AG08395 (cell line): ENCODE data around the gene B4GALT2.

Experiments
- DNase-seq: peaks from one replicate; pipeline ENCODE4 v3.0.0; 2012; ENCODE audit warnings: mixed read lengths, low spot score

B4GALT2 gene

GRCh38 chr1:43946236-43947060, 32.6 kb upstream of the B4GALT2 start, which contains the start of gene IPO13:
Gene IPO13 (plus strand): TSS chr1:43946950. CDS start chr1:43947601, 651 bp downstream.
- peak; percentile 98 for DNase-seq

GRCh38 chr1:43947061-43947873, 31.7 kb upstream of the B4GALT2 start:
- DNase-seq, result no peak

- DNase-seq, result no peak
These were observed 31.1 kb upstream of the B4GALT2 start for GRCh38 chr1:43947874-43948437.

GRCh38 chr1:43949678-43950077, 29.3 kb upstream of the B4GALT2 start:
- DNase-seq, result no peak

GRCh38 chr1:43951021-43951985, 27.7 kb upstream of the B4GALT2 start:
- no peak for DNase-seq

- DNase-seq, result no peak
These were observed 26.2 kb upstream of the B4GALT2 start for GRCh38 chr1:43952731-43953346.

- no peak for DNase-seq
These were observed 25.6 kb upstream of the B4GALT2 start for GRCh38 chr1:43953361-43953760.

- DNase-seq, result no peak
These were observed 25.0 kb upstream of the B4GALT2 start for GRCh38 chr1:43954036-43954435.

GRCh38 chr1:43956234-43956633, 22.8 kb upstream of the B4GALT2 start:
- DNase-seq, result no peak

- DNase-seq, result no peak
These were observed 21.5 kb upstream of the B4GALT2 start for GRCh38 chr1:43957407-43958040.

GRCh38 chr1:43958351-43959255, 20.4 kb upstream of the B4GALT2 start:
- DNase-seq, result no peak

- no peak for DNase-seq
These were observed 18.2 kb upstream of the B4GALT2 start for GRCh38 chr1:43960798-43961197.

- no peak for DNase-seq
These were observed 17.3 kb upstream of the B4GALT2 start for GRCh38 chr1:43961692-43962091.

- no peak for DNase-seq
These were observed 16.7 kb upstream of the B4GALT2 start for GRCh38 chr1:43962324-43962723.

GRCh38 chr1:43963006-43963405, 16.0 kb upstream of the B4GALT2 start:
- DNase-seq, result no peak

- no peak for DNase-seq
These were observed 15.1 kb upstream of the B4GALT2 start for GRCh38 chr1:43963890-43964289.

- DNase-seq, result no peak
These were observed 13.7 kb upstream of the B4GALT2 start for GRCh38 chr1:43965316-43965715.

GRCh38 chr1:43968348-43968948, 10.6 kb upstream of the B4GALT2 start:
- DNase-seq, result peak; percentile 37

GRCh38 chr1:43969416-43969745, 9.6 kb upstream of the B4GALT2 start:
- DNase-seq, result no peak
